Activated B cell treated with CpG ODN at 0.5 μM for 24 hours (primary cell): Measurements from ENCODE around the gene HOXD12. TPM values are rescaled to one million over a fixed set of nuclear protein-coding genes. Genes with fewer than 3 reads are reported as not detected.
A peak's percentile ranks its signal among the peaks of the same experiment; 100 is the strongest.

Source experiments
- ATAC-seq: fragments of 200-7000 bp; cut with Tn5 transposase; one replicate; pipeline ENCODE4 v1.10.0; 2021; ENCODE audit warnings: low read depth, mild to moderate bottlenecking, moderate library complexity
- CTCF ChIA-PET: fragments of 350-600 bp; sonication (Branson Sonifier 250); formaldehyde crosslinking; loops from one replicate; lab custom pipeline; 2021; ENCODE audit warnings: antibody characterized with exemption; lab: Charles Lee
- POLR2A ChIA-PET: fragments of 350-600 bp; sonication (Branson Sonifier 250); formaldehyde crosslinking; loops from one replicate; lab custom pipeline; 2021; ENCODE audit warnings: antibody characterized with exemption; lab: Charles Lee
- DNase-seq: peaks from one replicate; pipeline ENCODE4 v3.0.0; 2022
- H3K27ac Mint-ChIP-seq: one replicate; pipeline ENCODE4 v1.8.0; 2020; ENCODE audit warnings: mixed read lengths
- H3K27me3 Mint-ChIP-seq: one replicate; pipeline ENCODE4 v1.8.0; 2021; ENCODE audit warnings: mixed read lengths
- H3K36me3 Mint-ChIP-seq: one replicate; pipeline ENCODE4 v1.8.0; 2021; ENCODE audit warnings: low read depth, mixed read lengths
- H3K4me1 Mint-ChIP-seq: one replicate; pipeline ENCODE4 v1.8.0; 2021; ENCODE audit warnings: mixed read lengths
- H3K4me3 Mint-ChIP-seq: one replicate; pipeline ENCODE4 v1.8.0; 2020; ENCODE audit warnings: mild to moderate bottlenecking, mixed read lengths
- H3K9me3 Mint-ChIP-seq: one replicate; pipeline ENCODE4 v1.8.0; 2020; ENCODE audit warnings: mixed read lengths
- CTCF ChIP-seq: fragments of 200-600 bp; IDR thresholded peaks from one replicate; pipeline ENCODE4 v1.8.0; 2022; ENCODE audit warnings: antibody characterized with exemption, mild to moderate bottlenecking
- intact Hi-C: fragments of 100-400 bp; cut with micrococcal nuclease; formaldehyde crosslinking; loops from one replicate; pipeline ENCODE4 v1.15.1; 2024
- total RNA-seq: library from RNA; stranded (reverse); gene quantifications from 2 replicates; pipeline ENCODE4 v1.2.3, GENCODE V29; 2022

The HOXD12 gene
- total RNA-seq, 1 donor from 2014 or later: not detected

GRCh38 chr2:176128172-176128981 lies 28.8 kb downstream of the HOXD12 start:
- Mint-ChIP-seq H3K4me3 (peak overlapping the region; percentile 44), H3K36me3 (no peaks in the 10 kb centered on the region), H3K27ac (peak overlapping the region; percentile 30), H3K9me3 (no peaks in the 10 kb centered on the region), H3K27me3 (peaks cover 71% of the 10 kb centered on the region), H3K4me1 (peaks cover 37% of the 10 kb centered on the region)
- ATAC-seq (no peak), DNase-seq (no peak)
- ChIA-PET CTCF (interaction anchor here (0.6 to 4.7 kb wide), 11 partner anchors 8 to 1037 kb away, joined by 3 to 94 read pairs (median 17); no protein-coding TSS in a partner anchor), POLR2A (no interaction called here)
- TF ChIP-seq CTCF: no peak
- intact Hi-C loops: loop anchor here (2.0 to 5.0 kb wide), 2 partner anchors 1289 to 1634 kb away; no protein-coding TSS in a partner anchor

DNA sequence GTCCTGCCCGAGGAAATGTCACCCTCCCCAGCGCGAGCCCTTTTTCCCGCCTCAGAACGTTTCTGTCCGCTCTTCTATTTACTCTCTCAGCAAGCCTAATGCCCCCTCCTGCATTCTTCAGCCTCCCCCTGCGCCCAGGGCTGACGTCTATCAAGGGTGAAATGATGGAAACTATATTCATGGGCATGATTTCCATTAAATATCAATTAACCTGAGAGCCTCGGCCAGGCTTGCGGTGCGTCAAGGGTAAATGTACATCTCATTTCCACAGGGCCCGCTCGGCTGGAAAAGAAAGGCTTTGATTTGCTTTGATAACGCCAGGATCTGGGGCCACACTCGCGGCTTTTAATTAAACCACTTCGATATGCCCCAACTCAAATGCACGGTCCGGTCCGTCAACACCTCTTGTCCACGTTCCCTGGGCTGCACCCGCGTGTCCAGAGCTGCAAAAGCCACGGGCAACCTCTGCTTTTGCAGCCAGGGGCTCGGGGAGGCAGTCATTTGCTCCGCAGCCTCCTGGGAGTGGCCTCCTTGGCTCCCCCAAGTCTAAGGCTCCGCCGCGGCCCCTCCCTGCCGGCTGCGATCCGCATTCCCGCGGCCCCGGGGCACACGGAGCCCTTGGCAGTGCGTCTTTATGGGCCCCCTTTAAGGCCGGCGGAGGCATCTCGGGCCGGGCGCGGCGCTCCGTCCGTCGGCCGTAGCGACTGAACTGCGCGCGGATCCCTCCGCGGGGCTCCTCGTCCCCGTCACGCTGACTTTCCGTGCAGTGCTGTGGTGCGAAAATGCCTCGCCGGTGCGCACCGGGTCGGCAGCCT lies 29.6 kb downstream of the HOXD12 start, which contains the start of gene HOXD8:
TSS of gene HOXD8 (plus strand) at position 724 of the 815 bp plus-strand sequence. CDS start 662 bp downstream, outside the sequence.
- no peak for DNase-seq
- Mint-ChIP-seq H3K9me3 (no peaks in the 10 kb centered on the region), H3K27ac (peak within 1 kb of the TSS; percentile 46), H3K27me3 (peaks cover 70% of the 10 kb centered on the region), H3K4me3 (peak within 1 kb of the TSS; percentile 28), H3K36me3 (no peaks in the 10 kb centered on the region), H3K4me1 (peaks cover 31% of the 10 kb centered on the region)
- ChIA-PET CTCF (interaction anchor here (2.6 to 4.7 kb wide), 4 partner anchors 32 to 523 kb away, joined by 17 to 94 read pairs (median 53); no protein-coding TSS in a partner anchor), POLR2A (no interaction called here)
- ATAC-seq: no peak
- intact Hi-C loops: loop anchor here (2.0 to 5.0 kb wide), 2 partner anchors 1288 to 1634 kb away; no protein-coding TSS in a partner anchor
- no peak for TF ChIP-seq CTCF

GRCh38 chr2:176129813-176130146 lies 30.2 kb downstream of the HOXD12 start:
- peaks cover 31% of the 10 kb centered on the region for H3K4me1 Mint-ChIP-seq
- no peak overlapping the region for H3K27ac Mint-ChIP-seq
- intact Hi-C loops: loop anchor here (2.0 to 10.0 kb wide), 5 partner anchors 32 to 1795 kb away; partner anchors contain the start of genes HOXD12 and SP9

GRCh38 chr2:176130147-176130956 lies 30.8 kb downstream of the HOXD12 start:
- H3K27ac Mint-ChIP-seq: peak overlapping the region; percentile 41
- no peaks in the 10 kb centered on the region for H3K9me3 Mint-ChIP-seq
- no peaks in the 10 kb centered on the region for H3K36me3 Mint-ChIP-seq
- H3K4me3 Mint-ChIP-seq: peak overlapping the region; percentile 57
- no peak for TF ChIP-seq CTCF
- ChIA-PET POLR2A (no interaction called here), CTCF (interaction anchor here (1.4 to 4.1 kb wide), 2 partner anchors 10 to 325 kb away, joined by 4 to 19 read pairs; no protein-coding TSS in a partner anchor)
- ATAC-seq: peak; percentile 18
- intact Hi-C loops: loop anchor here (2.0 to 10.0 kb wide), 3 partner anchors 33 to 1796 kb away; partner anchors contain the start of genes HOXD12 and SP9
- H3K27me3 Mint-ChIP-seq: peaks cover 73% of the 10 kb centered on the region
- H3K4me1 Mint-ChIP-seq: peaks cover 32% of the 10 kb centered on the region
- no peak for DNase-seq

More at GRCh38 chr2:176129813-176130146, 30.2 kb downstream of the HOXD12 start:
- ATAC-seq (no peak), DNase-seq (no peak)
- Mint-ChIP-seq H3K36me3 (no peaks in the 10 kb centered on the region), H3K27me3 (peaks cover 71% of the 10 kb centered on the region), H3K4me3 (no peak overlapping the region), H3K9me3 (no peaks in the 10 kb centered on the region)
- TF ChIP-seq CTCF: no peak
- POLR2A ChIA-PET: no interaction called here
- CTCF ChIA-PET: interaction anchor here (1.4 to 4.1 kb wide), 2 partner anchors 11 to 326 kb away, joined by 4 to 19 read pairs; no protein-coding TSS in a partner anchor
